ENCODE data around the gene CD4.

The CD4 gene

DNA sequence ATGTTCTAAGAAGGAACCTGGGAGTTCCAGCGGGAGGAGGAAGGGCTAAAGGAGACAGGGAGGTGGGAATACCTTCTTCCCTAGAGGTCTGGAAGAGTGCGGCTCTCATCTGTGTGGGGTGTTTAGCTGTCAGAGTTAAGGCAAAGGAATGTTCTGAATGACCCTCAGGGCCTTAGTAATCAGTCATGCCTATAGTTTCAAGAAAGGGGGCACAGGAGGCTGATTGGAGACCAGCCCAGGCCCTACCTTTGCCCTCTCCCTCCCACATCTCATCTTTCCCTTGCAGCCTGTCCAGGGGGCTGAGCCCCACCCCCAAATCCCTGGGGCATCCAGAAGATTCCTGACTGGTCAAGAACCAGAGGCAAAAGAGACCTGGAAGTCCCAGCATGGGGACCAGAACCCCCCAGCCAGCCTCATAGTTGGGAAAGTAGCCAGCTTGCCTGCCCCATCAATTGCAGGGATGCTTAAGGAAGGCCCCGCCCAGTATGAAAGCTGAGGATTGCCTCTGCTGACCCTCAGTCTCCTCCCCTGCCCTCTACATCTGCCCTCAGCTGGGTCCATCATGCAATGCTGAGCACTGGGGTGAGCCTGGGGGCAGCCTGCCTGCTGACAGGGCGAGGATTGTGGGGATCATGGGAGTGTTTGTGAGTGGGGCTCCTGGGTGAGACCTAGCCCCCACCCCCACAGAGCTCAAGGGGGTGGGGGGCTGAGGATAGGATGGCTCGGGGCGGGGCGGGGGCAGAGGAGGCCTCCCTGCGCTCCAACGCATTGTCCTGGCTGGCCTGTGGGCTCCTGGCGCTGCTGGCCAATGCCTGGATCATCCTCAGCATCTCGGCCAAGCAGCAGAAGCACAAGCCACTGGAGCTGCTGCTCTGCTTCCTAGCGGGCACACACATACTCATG is 34.1 kb downstream of the CD4 start:
- DNase-seq (ENCODE audit: low spot score): no peak
- TF ChIP-seq, protein P1, sequence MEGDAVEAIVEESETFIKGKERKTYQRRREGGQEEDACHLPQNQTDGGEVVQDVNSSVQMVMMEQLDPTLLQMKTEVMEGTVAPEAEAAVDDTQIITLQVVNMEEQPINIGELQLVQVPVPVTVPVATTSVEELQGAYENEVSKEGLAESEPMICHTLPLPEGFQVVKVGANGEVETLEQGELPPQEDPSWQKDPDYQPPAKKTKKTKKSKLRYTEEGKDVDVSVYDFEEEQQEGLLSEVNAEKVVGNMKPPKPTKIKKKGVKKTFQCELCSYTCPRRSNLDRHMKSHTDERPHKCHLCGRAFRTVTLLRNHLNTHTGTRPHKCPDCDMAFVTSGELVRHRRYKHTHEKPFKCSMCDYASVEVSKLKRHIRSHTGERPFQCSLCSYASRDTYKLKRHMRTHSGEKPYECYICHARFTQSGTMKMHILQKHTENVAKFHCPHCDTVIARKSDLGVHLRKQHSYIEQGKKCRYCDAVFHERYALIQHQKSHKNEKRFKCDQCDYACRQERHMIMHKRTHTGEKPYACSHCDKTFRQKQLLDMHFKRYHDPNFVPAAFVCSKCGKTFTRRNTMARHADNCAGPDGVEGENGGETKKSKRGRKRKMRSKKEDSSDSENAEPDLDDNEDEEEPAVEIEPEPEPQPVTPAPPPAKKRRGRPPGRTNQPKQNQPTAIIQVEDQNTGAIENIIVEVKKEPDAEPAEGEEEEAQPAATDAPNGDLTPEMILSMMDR (IDR thresholded peaks at IDR 0.05; ENCODE audit: extremely low read depth, missing control alignments): no peak

DNA sequence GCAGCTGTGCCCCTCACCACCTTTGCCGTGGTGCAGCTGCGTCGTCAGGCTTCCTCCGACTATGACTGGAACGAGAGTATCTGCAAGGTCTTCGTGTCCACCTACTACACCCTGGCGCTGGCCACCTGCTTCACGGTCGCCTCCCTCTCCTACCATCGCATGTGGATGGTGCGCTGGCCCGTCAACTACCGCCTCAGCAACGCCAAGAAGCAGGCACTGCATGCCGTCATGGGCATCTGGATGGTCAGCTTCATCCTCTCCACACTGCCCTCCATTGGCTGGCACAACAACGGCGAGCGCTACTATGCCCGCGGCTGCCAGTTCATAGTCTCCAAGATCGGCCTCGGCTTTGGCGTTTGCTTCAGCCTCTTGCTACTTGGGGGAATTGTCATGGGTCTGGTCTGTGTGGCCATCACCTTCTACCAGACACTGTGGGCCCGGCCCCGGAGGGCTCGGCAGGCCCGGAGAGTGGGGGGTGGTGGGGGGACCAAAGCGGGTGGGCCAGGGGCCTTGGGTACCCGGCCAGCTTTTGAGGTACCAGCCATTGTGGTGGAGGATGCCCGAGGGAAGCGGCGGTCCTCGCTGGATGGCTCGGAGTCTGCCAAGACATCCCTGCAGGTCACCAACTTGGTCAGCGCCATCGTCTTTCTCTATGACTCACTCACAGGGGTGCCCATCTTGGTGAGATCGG is 34.9 kb downstream of the CD4 start:
- TF ChIP-seq, protein P1 (IDR thresholded peaks at IDR 0.05; ENCODE audit: extremely low read depth, missing control alignments): no peak
- DNase-seq (ENCODE audit: low spot score): no peak

DNA sequence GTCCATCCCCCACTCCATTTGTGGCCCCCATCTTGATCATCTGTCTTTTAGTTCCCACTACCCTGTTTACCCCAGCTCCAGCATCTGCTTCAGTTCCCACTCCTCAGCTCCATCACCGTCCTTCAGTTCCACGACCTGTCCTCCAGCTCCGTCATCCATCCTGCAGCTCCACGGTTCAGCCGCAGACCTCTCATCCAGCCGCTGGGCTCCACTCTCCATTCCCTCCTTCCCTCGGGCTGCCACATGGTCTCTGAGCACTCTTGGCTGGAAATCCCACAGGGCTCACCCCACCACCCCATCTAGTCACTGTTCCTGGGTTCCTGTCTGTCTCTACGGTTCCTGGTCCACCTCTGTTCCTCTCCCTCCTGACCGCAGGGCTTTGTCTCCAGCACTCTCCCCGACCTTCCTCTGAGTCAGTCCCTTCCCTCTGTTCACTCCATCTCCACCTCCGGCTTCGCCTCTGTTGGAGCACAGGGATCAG is 35.6 kb downstream of the CD4 start:
- TF ChIP-seq, protein P1 (IDR thresholded peaks at IDR 0.05; ENCODE audit: extremely low read depth, missing control alignments): no peak
- no peak for DNase-seq (ENCODE audit: low spot score)

DNA sequence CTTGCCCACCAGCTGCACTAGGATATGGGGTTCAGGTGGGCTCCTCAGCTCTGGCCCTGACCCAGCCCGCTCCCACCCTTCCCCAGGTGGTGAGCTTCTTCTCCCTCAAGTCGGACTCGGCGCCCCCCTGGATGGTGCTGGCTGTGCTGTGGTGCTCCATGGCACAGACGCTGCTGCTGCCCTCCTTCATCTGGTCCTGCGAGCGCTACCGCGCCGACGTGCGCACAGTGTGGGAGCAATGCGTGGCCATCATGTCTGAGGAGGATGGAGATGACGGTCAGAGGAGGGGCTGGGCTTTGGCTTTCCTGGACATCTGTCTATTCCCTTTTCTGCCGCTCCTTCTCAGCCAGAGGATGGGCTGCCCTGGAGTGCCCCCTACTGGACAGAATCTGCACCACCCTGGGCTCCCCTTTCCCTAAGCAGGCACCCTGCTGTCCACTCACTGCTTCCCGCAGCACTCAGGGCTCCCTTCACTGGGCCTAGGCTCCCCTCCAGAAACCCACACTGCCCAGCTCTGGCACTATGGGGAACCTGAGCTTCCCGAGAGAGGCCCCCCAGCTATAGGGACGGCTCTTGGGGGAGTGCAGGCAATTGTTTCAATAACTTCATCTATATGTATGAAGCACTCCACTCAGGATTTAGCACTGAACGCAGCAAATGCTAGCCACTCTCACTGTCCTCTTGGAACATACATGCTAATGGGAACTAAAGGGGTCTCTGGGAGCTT is 36.2 kb downstream of the CD4 start:
- TF ChIP-seq, protein P1 (IDR thresholded peaks at IDR 0.05; ENCODE audit: extremely low read depth, missing control alignments): peak; percentile 88
- DNase-seq (ENCODE audit: low spot score): peak; percentile 94

DNA sequence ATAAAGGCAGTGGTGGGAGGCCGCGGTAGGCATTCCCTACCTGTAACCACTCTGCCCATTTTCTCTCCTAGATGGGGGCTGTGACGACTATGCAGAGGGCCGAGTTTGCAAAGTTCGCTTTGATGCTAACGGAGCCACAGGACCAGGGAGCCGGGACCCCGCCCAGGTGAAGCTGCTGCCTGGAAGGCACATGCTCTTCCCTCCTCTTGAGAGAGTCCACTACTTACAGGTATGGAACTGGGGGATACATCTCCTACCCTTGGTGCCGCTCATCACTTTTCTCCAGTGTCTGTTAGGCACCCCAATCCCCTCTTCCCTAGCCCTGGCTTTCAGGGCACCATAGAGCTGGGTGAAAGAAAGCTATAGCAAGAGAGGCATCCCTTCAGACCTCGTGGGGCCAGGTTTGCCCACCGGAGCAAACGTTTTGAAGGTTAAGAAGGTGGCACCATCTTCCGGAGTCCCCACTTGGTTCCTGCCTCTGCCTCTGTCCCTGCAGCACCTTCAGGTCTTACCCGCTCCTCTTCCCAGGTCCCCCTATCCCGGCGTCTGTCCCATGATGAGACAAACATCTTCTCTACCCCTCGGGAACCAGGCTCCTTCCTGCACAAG is 36.9 kb downstream of the CD4 start:
- no peak for DNase-seq (ENCODE audit: low spot score)
- TF ChIP-seq, protein P1 (IDR thresholded peaks at IDR 0.05; ENCODE audit: extremely low read depth, missing control alignments): no peak

DNA sequence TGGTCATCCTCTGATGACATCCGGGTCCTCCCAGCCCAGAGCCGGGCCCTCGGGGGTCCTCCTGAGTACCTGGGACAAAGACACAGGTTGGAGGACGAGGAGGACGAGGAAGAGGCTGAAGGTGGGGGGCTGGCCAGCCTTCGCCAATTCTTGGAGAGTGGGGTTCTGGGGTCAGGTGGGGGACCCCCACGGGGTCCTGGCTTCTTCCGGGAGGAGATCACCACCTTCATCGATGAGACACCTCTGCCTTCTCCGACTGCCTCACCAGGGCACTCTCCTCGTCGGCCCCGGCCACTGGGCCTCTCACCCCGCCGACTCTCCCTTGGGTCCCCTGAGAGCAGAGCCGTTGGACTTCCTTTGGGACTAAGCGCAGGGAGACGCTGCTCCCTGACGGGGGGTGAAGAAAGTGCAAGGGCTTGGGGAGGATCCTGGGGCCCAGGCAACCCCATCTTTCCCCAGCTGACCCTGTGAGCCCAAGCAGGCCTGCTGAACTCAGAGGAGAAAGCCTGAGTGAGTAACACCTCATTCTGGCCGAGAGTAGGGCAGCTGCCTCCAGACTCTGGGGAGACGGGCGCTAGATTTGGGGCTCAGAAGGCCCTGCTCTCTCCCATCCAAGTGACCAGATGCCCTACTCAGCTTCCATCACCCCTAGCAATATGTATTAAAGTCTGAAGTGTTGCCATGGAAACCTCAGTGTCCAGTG is 37.6 kb downstream of the CD4 start:
- TF ChIP-seq, protein P1 (IDR thresholded peaks at IDR 0.05; ENCODE audit: extremely low read depth, missing control alignments): no peak
- DNase-seq (ENCODE audit: low spot score): no peak
